ENCODE measurements around the gene MERTK. TPM values are rescaled to one million over a fixed set of nuclear protein-coding genes. Genes with fewer than 3 reads are reported as not detected.

Gene MERTK
- total RNA-seq, 1 experiment from 2014 or later: 14.5 TPM

DNA sequence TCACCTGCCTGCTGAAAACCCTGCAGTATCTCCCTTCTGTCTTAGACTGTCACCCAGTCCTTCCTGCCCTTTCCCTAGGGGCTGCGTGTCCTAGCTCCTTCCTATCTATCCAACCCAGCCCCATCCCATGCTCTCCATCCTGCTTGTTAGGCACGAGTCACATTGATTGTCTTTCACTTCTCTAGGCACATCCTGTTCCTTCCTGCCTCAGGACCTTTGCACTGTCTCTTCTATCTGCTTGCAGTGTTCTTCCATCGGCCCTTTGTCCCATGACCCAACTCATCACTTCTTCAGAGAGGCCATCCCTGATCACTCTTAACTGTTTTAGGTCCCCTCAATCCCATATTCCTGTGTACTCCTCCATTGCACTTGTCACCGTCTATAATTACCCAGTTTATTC is 50.4 kb downstream of the MERTK start:
- TF ChIP-seq SIN3A (IDR thresholded peaks at IDR 0.05; ENCODE audit: borderline replicate concordance, insufficient read depth, low read depth, low read length): no peak
- TF ChIP-seq, protein P1, sequence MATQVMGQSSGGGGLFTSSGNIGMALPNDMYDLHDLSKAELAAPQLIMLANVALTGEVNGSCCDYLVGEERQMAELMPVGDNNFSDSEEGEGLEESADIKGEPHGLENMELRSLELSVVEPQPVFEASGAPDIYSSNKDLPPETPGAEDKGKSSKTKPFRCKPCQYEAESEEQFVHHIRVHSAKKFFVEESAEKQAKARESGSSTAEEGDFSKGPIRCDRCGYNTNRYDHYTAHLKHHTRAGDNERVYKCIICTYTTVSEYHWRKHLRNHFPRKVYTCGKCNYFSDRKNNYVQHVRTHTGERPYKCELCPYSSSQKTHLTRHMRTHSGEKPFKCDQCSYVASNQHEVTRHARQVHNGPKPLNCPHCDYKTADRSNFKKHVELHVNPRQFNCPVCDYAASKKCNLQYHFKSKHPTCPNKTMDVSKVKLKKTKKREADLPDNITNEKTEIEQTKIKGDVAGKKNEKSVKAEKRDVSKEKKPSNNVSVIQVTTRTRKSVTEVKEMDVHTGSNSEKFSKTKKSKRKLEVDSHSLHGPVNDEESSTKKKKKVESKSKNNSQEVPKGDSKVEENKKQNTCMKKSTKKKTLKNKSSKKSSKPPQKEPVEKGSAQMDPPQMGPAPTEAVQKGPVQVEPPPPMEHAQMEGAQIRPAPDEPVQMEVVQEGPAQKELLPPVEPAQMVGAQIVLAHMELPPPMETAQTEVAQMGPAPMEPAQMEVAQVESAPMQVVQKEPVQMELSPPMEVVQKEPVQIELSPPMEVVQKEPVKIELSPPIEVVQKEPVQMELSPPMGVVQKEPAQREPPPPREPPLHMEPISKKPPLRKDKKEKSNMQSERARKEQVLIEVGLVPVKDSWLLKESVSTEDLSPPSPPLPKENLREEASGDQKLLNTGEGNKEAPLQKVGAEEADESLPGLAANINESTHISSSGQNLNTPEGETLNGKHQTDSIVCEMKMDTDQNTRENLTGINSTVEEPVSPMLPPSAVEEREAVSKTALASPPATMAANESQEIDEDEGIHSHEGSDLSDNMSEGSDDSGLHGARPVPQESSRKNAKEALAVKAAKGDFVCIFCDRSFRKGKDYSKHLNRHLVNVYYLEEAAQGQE (IDR thresholded peaks at IDR 0.05; ENCODE audit: insufficient read depth in 1 of 2, low read depth in 2 of 2, low read length in 1 of 2): no peak
- no peak for TF ChIP-seq POLR2AphosphoS5 (IDR thresholded peaks at IDR 0.05; ENCODE audit: low read depth, low read length)
- TF ChIP-seq, protein P2, sequence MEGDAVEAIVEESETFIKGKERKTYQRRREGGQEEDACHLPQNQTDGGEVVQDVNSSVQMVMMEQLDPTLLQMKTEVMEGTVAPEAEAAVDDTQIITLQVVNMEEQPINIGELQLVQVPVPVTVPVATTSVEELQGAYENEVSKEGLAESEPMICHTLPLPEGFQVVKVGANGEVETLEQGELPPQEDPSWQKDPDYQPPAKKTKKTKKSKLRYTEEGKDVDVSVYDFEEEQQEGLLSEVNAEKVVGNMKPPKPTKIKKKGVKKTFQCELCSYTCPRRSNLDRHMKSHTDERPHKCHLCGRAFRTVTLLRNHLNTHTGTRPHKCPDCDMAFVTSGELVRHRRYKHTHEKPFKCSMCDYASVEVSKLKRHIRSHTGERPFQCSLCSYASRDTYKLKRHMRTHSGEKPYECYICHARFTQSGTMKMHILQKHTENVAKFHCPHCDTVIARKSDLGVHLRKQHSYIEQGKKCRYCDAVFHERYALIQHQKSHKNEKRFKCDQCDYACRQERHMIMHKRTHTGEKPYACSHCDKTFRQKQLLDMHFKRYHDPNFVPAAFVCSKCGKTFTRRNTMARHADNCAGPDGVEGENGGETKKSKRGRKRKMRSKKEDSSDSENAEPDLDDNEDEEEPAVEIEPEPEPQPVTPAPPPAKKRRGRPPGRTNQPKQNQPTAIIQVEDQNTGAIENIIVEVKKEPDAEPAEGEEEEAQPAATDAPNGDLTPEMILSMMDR (IDR thresholded peaks at IDR 0.05): no peak
- TF ChIP-seq TCF7L2 (IDR thresholded peaks at IDR 0.05; ENCODE audit: low read depth, low read length): no peak
- in situ Hi-C loops (cut with HindIII; ENCODE audit: low pct_unique_long_range_greater_than_20kb, low sequenced_read_pairs) (no loop called here), intact Hi-C loops (cut with micrococcal nuclease; ENCODE audit: unreplicated experiment) (no loop called here)
- ChIA-PET POLR2A (no interaction called here), CTCF (no interaction called here)
- BruUV-seq (replicated peaks): no TSS peak
- no peak for DNase-seq (ENCODE audit: low read depth, low spot score)
- Histone ChIP-seq H3K27me3 (ENCODE audit: control insufficient read depth, insufficient read depth, low read length) (no peaks in the 10 kb centered on the region), H3K27ac (ENCODE audit: low read length) (no peak overlapping the region), H3K4me3 (ENCODE audit: low read depth in 2 of 2, low read length in 2 of 2) (no peak overlapping the region), H3K4me1 (ENCODE audit: control insufficient read depth, insufficient read depth, low read length) (no peaks in the 10 kb centered on the region), H3K9me3 (ENCODE audit: control insufficient read depth, insufficient read depth, low read depth, low read length) (no peaks in the 10 kb centered on the region), H3K36me3 (ENCODE audit: control insufficient read depth, insufficient read depth, low read length) (no peaks in the 10 kb centered on the region)
- ATAC-seq: no peak

DNA sequence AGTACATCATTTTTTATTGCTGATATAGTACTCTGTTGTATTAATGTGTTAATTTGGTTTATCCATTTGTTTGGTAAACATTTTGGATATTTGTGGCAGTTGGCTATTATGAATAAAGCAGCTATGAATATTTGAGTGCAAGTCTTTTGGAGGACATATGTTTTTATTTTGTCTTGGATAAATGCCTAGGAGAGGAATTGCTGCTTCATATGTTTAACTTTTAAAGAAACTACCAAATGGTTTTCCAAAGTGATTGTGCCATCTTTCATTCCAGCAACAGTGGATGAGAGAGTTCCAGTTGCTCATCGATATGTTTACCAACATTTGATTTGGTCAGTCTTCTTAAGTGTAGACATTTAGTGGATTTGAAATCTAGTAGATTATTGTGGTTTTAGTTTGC is 51.8 kb downstream of the MERTK start:
- Histone ChIP-seq H3K4me1 (ENCODE audit: control insufficient read depth, insufficient read depth, low read length) (no peaks in the 10 kb centered on the region), H3K36me3 (ENCODE audit: control insufficient read depth, insufficient read depth, low read length) (no peaks in the 10 kb centered on the region), H3K4me3 (ENCODE audit: low read depth in 2 of 2, low read length in 2 of 2) (no peak overlapping the region), H3K9me3 (ENCODE audit: control insufficient read depth, insufficient read depth, low read depth, low read length) (no peaks in the 10 kb centered on the region), H3K27ac (ENCODE audit: low read length) (no peak overlapping the region), H3K27me3 (ENCODE audit: control insufficient read depth, insufficient read depth, low read length) (no peaks in the 10 kb centered on the region)
- in situ Hi-C loops (cut with HindIII; ENCODE audit: low pct_unique_long_range_greater_than_20kb, low sequenced_read_pairs): no loop called here
- BruUV-seq (replicated peaks): no TSS peak
- TF ChIP-seq, protein P1 (IDR thresholded peaks at IDR 0.05; ENCODE audit: insufficient read depth in 1 of 2, low read depth in 2 of 2, low read length in 1 of 2): no peak
- TF ChIP-seq, protein P2 (IDR thresholded peaks at IDR 0.05): no peak
- TF ChIP-seq POLR2AphosphoS5 (IDR thresholded peaks at IDR 0.05; ENCODE audit: low read depth, low read length) (no peak), TCF7L2 (IDR thresholded peaks at IDR 0.05; ENCODE audit: low read depth, low read length) (no peak), SIN3A (IDR thresholded peaks at IDR 0.05; ENCODE audit: borderline replicate concordance, insufficient read depth, low read depth, low read length) (no peak)
- ATAC-seq (no peak), DNase-seq (ENCODE audit: low read depth, low spot score) (no peak)
- intact Hi-C loops (cut with micrococcal nuclease; ENCODE audit: unreplicated experiment): no loop called here
- CTCF ChIA-PET: interaction anchor here (0.7 kb wide), 1 partner anchor 11 kb away, joined by 9 read pairs; no protein-coding TSS in a partner anchor
- POLR2A ChIA-PET: no interaction called here
